Stimulated activated CD8-positive, alpha-beta memory T cell treated with anti-CD3 and anti-CD28 coated beads, Interleukin-2, amount 100 ng/mL, for 48 hours (primary cell): ENCODE data around the gene NCOA6.
"Not testable (repeated sequence)": the region's sequence is repeated elsewhere in the genome, so short reads cannot be mapped to it uniquely, and the experiment has no call there.

ENCODE experiments used
- DNase-seq, 2 donors: peaks; one replicate each; pipeline ENCODE4 v3.0.0-alpha.2; 2020; ENCODE audit warnings: low read depth in 2 of 2

The NCOA6 gene

GRCh38 chr20:34829191-34829590 lies 3.7 kb upstream of the NCOA6 start:
- DNase-seq = no peak

- DNase-seq = peak; percentile 48 to 57
Observed at GRCh38 chr20:34824806-34825529, 483 bp downstream of the NCOA6 start.

- peak; percentile 44 to 69 for DNase-seq
Observed at GRCh38 chr20:34824452-34824805, 1.0 kb downstream of the NCOA6 start.

GRCh38 chr20:34824026-34824425 lies 1.4 kb downstream of the NCOA6 start:
- no peak for DNase-seq

- no peak for DNase-seq
Observed at GRCh38 chr20:34820805-34821578, 4.5 kb downstream of the NCOA6 start.

- no peak for DNase-seq
Observed at GRCh38 chr20:34817801-34818200, 7.7 kb downstream of the NCOA6 start.

- DNase-seq = no peak
Observed at GRCh38 chr20:34817072-34817471, 8.4 kb downstream of the NCOA6 start.

- no peak for DNase-seq
Observed at GRCh38 chr20:34815636-34816035, 9.8 kb downstream of the NCOA6 start.

- no peak for DNase-seq
Observed at GRCh38 chr20:34808583-34808982, 16.9 kb downstream of the NCOA6 start.

- not testable (repeated sequence) for DNase-seq
Observed at GRCh38 chr20:34807944-34808465, 17.4 kb downstream of the NCOA6 start.

GRCh38 chr20:34806255-34806654 lies 19.2 kb downstream of the NCOA6 start:
- no peak for DNase-seq

GRCh38 chr20:34798871-34799270 lies 26.6 kb downstream of the NCOA6 start:
- no peak for DNase-seq

- DNase-seq = no peak
Observed at GRCh38 chr20:34798328-34798727, 27.1 kb downstream of the NCOA6 start.

GRCh38 chr20:34797012-34797995 lies 28.1 kb downstream of the NCOA6 start:
- DNase-seq = no peak

- DNase-seq = no peak
Observed at GRCh38 chr20:34794006-34794585, 31.4 kb downstream of the NCOA6 start.

- DNase-seq = no peak
Observed at GRCh38 chr20:34792687-34793363, 32.6 kb downstream of the NCOA6 start.

GRCh38 chr20:34791289-34792020 lies 34.0 kb downstream of the NCOA6 start:
- DNase-seq = no peak

- no peak for DNase-seq
Observed at GRCh38 chr20:34781220-34781619, 44.2 kb downstream of the NCOA6 start.

- DNase-seq = not testable (repeated sequence)
Observed at GRCh38 chr20:34780291-34780690, 45.2 kb downstream of the NCOA6 start.

GRCh38 chr20:34776177-34776576 lies 49.3 kb downstream of the NCOA6 start:
- no peak for DNase-seq
